ACC112 (cell line): Measurements from ENCODE around the gene CADPS.

Source experiments
- H2AFZ ChIP-seq: fragments of 200-600 bp; sonication (generic); one replicate; pipeline ENCODE4 v1.6.0; 2017; ENCODE audit warnings: antibody characterized with exemption, low read length; ENCODE audit not compliant: unreplicated experiment
- H3K27ac ChIP-seq: fragments of 200-600 bp; sonication (generic); 2 replicates; pipeline ENCODE4 v1.5.1; 2014; ENCODE audit warnings: low read depth, mild to moderate bottlenecking, antibody characterized with exemption, low read length, moderate library complexity
- H3K27me3 ChIP-seq: fragments of 200-600 bp; sonication (generic); 2 replicates; pipeline ENCODE4 v1.6.1; 2014; ENCODE audit warnings: mild to moderate bottlenecking, antibody characterized with exemption, low read length, moderate library complexity, mixed read lengths; ENCODE audit not compliant: insufficient read depth
- H3K36me3 ChIP-seq: fragments of 200-600 bp; sonication (generic); 2 replicates; pipeline ENCODE4 v1.6.1; 2016; ENCODE audit warnings: mild to moderate bottlenecking, antibody characterized with exemption, low read length, moderate library complexity, mixed read lengths; ENCODE audit not compliant: insufficient read depth
- H3K4me1 ChIP-seq: fragments of 200-600 bp; sonication (generic); one replicate; pipeline ENCODE4 v1.6.1; 2016; ENCODE audit warnings: low read length, mixed read lengths; ENCODE audit not compliant: insufficient read depth, unreplicated experiment, control insufficient read depth
- H3K4me3 ChIP-seq: fragments of 200-600 bp; sonication (generic); 2 replicates; pipeline ENCODE4 v1.5.1; 2014; ENCODE audit warnings: mild to moderate bottlenecking, low read depth, low read length
- H3K79me2 ChIP-seq: fragments of 200-600 bp; sonication (generic); one replicate; pipeline ENCODE4 v1.6.0; 2016; ENCODE audit warnings: low read length; ENCODE audit not compliant: control insufficient read depth, unreplicated experiment, insufficient read depth

The CADPS gene

GRCh38 chr3:62602129-62602770 is 273.0 kb downstream of the CADPS start:
- Histone ChIP-seq H2AFZ (peak overlapping the region; percentile 32), H3K36me3 (no peaks in the 10 kb centered on the region), H3K27me3 (no peaks in the 10 kb centered on the region), H3K4me1 (peaks cover 81% of the 10 kb centered on the region), H3K79me2 (no peaks in the 10 kb centered on the region), H3K4me3 (no peak overlapping the region), H3K27ac (peak overlapping the region; percentile 100)

GRCh38 chr3:62601238-62602070 is 273.8 kb downstream of the CADPS start:
- Histone ChIP-seq H3K36me3 (no peaks in the 10 kb centered on the region), H3K79me2 (no peaks in the 10 kb centered on the region), H3K4me1 (peaks cover 73% of the 10 kb centered on the region), H3K27me3 (no peaks in the 10 kb centered on the region), H3K4me3 (peak overlapping the region; percentile 25; the same call in 1 of the 2 replicates), H3K27ac (peak overlapping the region; percentile 100), H2AFZ (peak overlapping the region; percentile 16)

- Histone ChIP-seq H3K79me2 (no peaks in the 10 kb centered on the region), H3K4me3 (no peak overlapping the region), H3K4me1 (peaks cover 59% of the 10 kb centered on the region), H3K27ac (peak overlapping the region; percentile 100; the same call in 1 of the 2 replicates), H2AFZ (no peak overlapping the region), H3K27me3 (no peaks in the 10 kb centered on the region), H3K36me3 (no peaks in the 10 kb centered on the region)
Measured at GRCh38 chr3:62600033-62600432, 275.2 kb downstream of the CADPS start.

- H3K4me3 ChIP-seq: no peak overlapping the region
- no peaks in the 10 kb centered on the region for H3K36me3 ChIP-seq
- no peak overlapping the region for H2AFZ ChIP-seq
- H3K27me3 ChIP-seq: no peaks in the 10 kb centered on the region
- H3K79me2 ChIP-seq: no peaks in the 10 kb centered on the region
- peaks cover 38% of the 10 kb centered on the region for H3K4me1 ChIP-seq
- no peak overlapping the region for H3K27ac ChIP-seq
Measured at GRCh38 chr3:62597491-62597890, 277.7 kb downstream of the CADPS start.

- Histone ChIP-seq H3K27ac (no peak overlapping the region), H2AFZ (no peak overlapping the region), H3K4me1 (peaks cover 37% of the 10 kb centered on the region), H3K79me2 (no peaks in the 10 kb centered on the region), H3K4me3 (no peak overlapping the region), H3K27me3 (no peaks in the 10 kb centered on the region), H3K36me3 (no peaks in the 10 kb centered on the region)
Measured at GRCh38 chr3:62592408-62592807, 282.8 kb downstream of the CADPS start.

- no peaks in the 10 kb centered on the region for H3K27me3 ChIP-seq
- H2AFZ ChIP-seq: no peak overlapping the region
- no peak overlapping the region for H3K4me3 ChIP-seq
- peaks cover 58% of the 10 kb centered on the region for H3K4me1 ChIP-seq
- H3K27ac ChIP-seq: peak overlapping the region; percentile 95
- H3K79me2 ChIP-seq: no peaks in the 10 kb centered on the region
- no peaks in the 10 kb centered on the region for H3K36me3 ChIP-seq
Measured at GRCh38 chr3:62589078-62589477, 286.1 kb downstream of the CADPS start.

GRCh38 chr3:62587579-62588031 is 287.6 kb downstream of the CADPS start:
- Histone ChIP-seq H3K4me1 (peaks cover 58% of the 10 kb centered on the region), H3K27ac (peak overlapping the region; percentile 95), H3K36me3 (no peaks in the 10 kb centered on the region), H3K79me2 (no peaks in the 10 kb centered on the region), H2AFZ (peak overlapping the region; percentile 18), H3K4me3 (peak overlapping the region; percentile 32; the same call in 1 of the 2 replicates), H3K27me3 (no peaks in the 10 kb centered on the region)

- Histone ChIP-seq H3K4me3 (peak overlapping the region; percentile 32; the same call in 1 of the 2 replicates), H3K36me3 (no peaks in the 10 kb centered on the region), H3K27me3 (no peaks in the 10 kb centered on the region), H2AFZ (peak overlapping the region; percentile 18), H3K27ac (peak overlapping the region; percentile 95), H3K79me2 (no peaks in the 10 kb centered on the region), H3K4me1 (peaks cover 58% of the 10 kb centered on the region)
Measured at GRCh38 chr3:62587169-62587568, 288.0 kb downstream of the CADPS start.

- Histone ChIP-seq H3K36me3 (no peaks in the 10 kb centered on the region), H3K79me2 (no peaks in the 10 kb centered on the region), H3K27ac (peak overlapping the region; percentile 95), H3K4me3 (peak overlapping the region; percentile 21; the same call in 1 of the 2 replicates), H3K27me3 (no peaks in the 10 kb centered on the region), H2AFZ (peak overlapping the region; percentile 42), H3K4me1 (peaks cover 51% of the 10 kb centered on the region)
Measured at GRCh38 chr3:62586356-62586755, 288.9 kb downstream of the CADPS start.

- no peaks in the 10 kb centered on the region for H3K79me2 ChIP-seq
- H3K27ac ChIP-seq: peak overlapping the region; percentile 95
- H3K36me3 ChIP-seq: no peaks in the 10 kb centered on the region
- peak overlapping the region; percentile 42 for H2AFZ ChIP-seq
- no peaks in the 10 kb centered on the region for H3K27me3 ChIP-seq
- H3K4me3 ChIP-seq: peak overlapping the region; percentile 21; the same call in 1 of the 2 replicates
- H3K4me1 ChIP-seq: peaks cover 47% of the 10 kb centered on the region
Measured at GRCh38 chr3:62585861-62586260, 289.4 kb downstream of the CADPS start.
